Stomach (tissue), 4 donors: ENCODE data around the gene ALG13.

Source experiments
- POLR2A ChIP-seq, 4 donors: fragments of 450-650 bp; IDR thresholded peaks; one replicate each; pipeline ENCODE4 v1.6.1; 2016; ENCODE audit warnings: antibody characterized with exemption in 4 of 4, control low read depth in 2 of 4, mild to moderate bottlenecking in 1 of 4, moderate library complexity in 1 of 4
- POLR2AphosphoS5 ChIP-seq, 3 donors: sonication (generic); formaldehyde crosslinking; IDR thresholded peaks; one replicate each; pipeline ENCODE4 v1.6.1; 2016; ENCODE audit warnings: antibody characterized with exemption in 3 of 3
- TF ChIP-seq, protein P1 (sequence below), 7 experiments: fragments of 450-650 bp in 4 of 7; fragments of 200-600 bp in 3 of 7; sonication (generic) in 3 of 7; IDR thresholded peaks; one replicate each; pipeline ENCODE4 v1.5.1; 2016 to 2019; ENCODE audit warnings: antibody characterized with exemption in 7 of 7, control low read depth in 2 of 7, mild to moderate bottlenecking in 1 of 7

GRCh38 chrX:111634823-111635729 lies 45.9 kb upstream of the ALG13 start:
- TF ChIP-seq, protein P1, sequence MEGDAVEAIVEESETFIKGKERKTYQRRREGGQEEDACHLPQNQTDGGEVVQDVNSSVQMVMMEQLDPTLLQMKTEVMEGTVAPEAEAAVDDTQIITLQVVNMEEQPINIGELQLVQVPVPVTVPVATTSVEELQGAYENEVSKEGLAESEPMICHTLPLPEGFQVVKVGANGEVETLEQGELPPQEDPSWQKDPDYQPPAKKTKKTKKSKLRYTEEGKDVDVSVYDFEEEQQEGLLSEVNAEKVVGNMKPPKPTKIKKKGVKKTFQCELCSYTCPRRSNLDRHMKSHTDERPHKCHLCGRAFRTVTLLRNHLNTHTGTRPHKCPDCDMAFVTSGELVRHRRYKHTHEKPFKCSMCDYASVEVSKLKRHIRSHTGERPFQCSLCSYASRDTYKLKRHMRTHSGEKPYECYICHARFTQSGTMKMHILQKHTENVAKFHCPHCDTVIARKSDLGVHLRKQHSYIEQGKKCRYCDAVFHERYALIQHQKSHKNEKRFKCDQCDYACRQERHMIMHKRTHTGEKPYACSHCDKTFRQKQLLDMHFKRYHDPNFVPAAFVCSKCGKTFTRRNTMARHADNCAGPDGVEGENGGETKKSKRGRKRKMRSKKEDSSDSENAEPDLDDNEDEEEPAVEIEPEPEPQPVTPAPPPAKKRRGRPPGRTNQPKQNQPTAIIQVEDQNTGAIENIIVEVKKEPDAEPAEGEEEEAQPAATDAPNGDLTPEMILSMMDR (IDR thresholded peaks at IDR 0.05): no peak
- TF ChIP-seq POLR2A (IDR thresholded peaks at IDR 0.05): no peak
- no peak for TF ChIP-seq POLR2AphosphoS5 (IDR thresholded peaks at IDR 0.05)
